NT2/D1 (cell line): ENCODE measurements around the gene VPS16.
"Not testable (repeated sequence)": the region's sequence is repeated elsewhere in the genome, so short reads cannot be mapped to it uniquely, and the experiment has no call there.

Experiments used
- DNase-seq: peaks from one replicate; pipeline ENCODE4 v3.0.0-alpha.2; 2011; ENCODE audit warnings: low read depth, low spot score
- H3K27me3 ChIP-seq: 2 replicates; pipeline ENCODE4 v1.6.0; 2011; ENCODE audit warnings: mild to moderate bottlenecking; ENCODE audit not compliant: insufficient read length, insufficient read depth
- H3K36me3 ChIP-seq: 2 replicates; pipeline ENCODE4 v1.6.1; 2011; ENCODE audit warnings: mild to moderate bottlenecking, low read length, mixed read lengths; ENCODE audit not compliant: insufficient read depth, insufficient read length
- H3K4me1 ChIP-seq: 2 replicates; pipeline ENCODE4 v1.5.1; 2011; ENCODE audit not compliant: insufficient read depth, insufficient read length
- H3K4me3 ChIP-seq: 2 replicates; pipeline ENCODE4 v1.5.1; 2011; ENCODE audit warnings: low read depth; ENCODE audit not compliant: insufficient read length
- H3K9ac ChIP-seq: 2 replicates; pipeline ENCODE4 v1.6.0; 2011; ENCODE audit warnings: low read depth; ENCODE audit not compliant: insufficient read length
- H3K9me3 ChIP-seq: 2 replicates; pipeline ENCODE4 v1.5.1; 2011; ENCODE audit warnings: mild to moderate bottlenecking, low read length; ENCODE audit not compliant: insufficient read depth
- SUZ12 ChIP-seq: IDR thresholded peaks from 2 replicates; pipeline ENCODE4 v1.6.1; 2011; ENCODE audit not compliant: insufficient read length, insufficient read depth; ENCODE audit errors: extremely low read depth
- YY1 ChIP-seq: IDR thresholded peaks from 2 replicates; pipeline ENCODE4 v1.6.1; 2011; ENCODE audit not compliant: insufficient read length, insufficient read depth
- ZNF274 ChIP-seq: IDR thresholded peaks from 2 replicates; pipeline ENCODE4 v1.6.1; 2011; ENCODE audit warnings: mild to moderate bottlenecking, low read depth, low read length

VPS16 gene

GRCh38 chr20:2888224-2888955 lies 47.8 kb downstream of the VPS16 start:
- no peak for DNase-seq
- H3K9ac ChIP-seq = no peak overlapping the region
- no peak overlapping the region for H3K4me3 ChIP-seq
- H3K4me1 ChIP-seq = no peaks in the 10 kb centered on the region
- no peaks in the 10 kb centered on the region for H3K27me3 ChIP-seq
- TF ChIP-seq YY1 (no peak), SUZ12 (no peak), ZNF274 (no peak)
- peaks cover 2% of the 10 kb centered on the region for H3K36me3 ChIP-seq
- no peaks in the 10 kb centered on the region for H3K9me3 ChIP-seq

- no peak overlapping the region for H3K4me3 ChIP-seq
- no peaks in the 10 kb centered on the region for H3K4me1 ChIP-seq
- peaks cover 2% of the 10 kb centered on the region for H3K36me3 ChIP-seq
- H3K27me3 ChIP-seq = no peaks in the 10 kb centered on the region
- no peak overlapping the region for H3K9ac ChIP-seq
- TF ChIP-seq ZNF274 (no peak), YY1 (no peak), SUZ12 (no peak)
- DNase-seq = no peak
- no peaks in the 10 kb centered on the region; the same call in 1 of the 2 replicates for H3K9me3 ChIP-seq
These were observed 48.7 kb downstream of the VPS16 start for GRCh38 chr20:2889209-2889608.

GRCh38 chr20:2889797-2890196 lies 49.3 kb downstream of the VPS16 start:
- Histone ChIP-seq H3K9ac (no peak overlapping the region), H3K27me3 (no peaks in the 10 kb centered on the region), H3K4me1 (no peaks in the 10 kb centered on the region), H3K4me3 (no peak overlapping the region), H3K36me3 (peaks cover 2% of the 10 kb centered on the region), H3K9me3 (no peaks in the 10 kb centered on the region; the same call in 1 of the 2 replicates)
- no peak for TF ChIP-seq YY1
- DNase-seq = no peak

- TF ChIP-seq ZNF274 (no peak), YY1 (no peak), SUZ12 (no peak)
- H3K27me3 ChIP-seq = no peaks in the 10 kb centered on the region
- DNase-seq = no peak
- H3K4me1 ChIP-seq = no peaks in the 10 kb centered on the region
- H3K4me3 ChIP-seq = no peak overlapping the region
- peaks cover 2% of the 10 kb centered on the region for H3K36me3 ChIP-seq
- no peak overlapping the region for H3K9ac ChIP-seq
- H3K9me3 ChIP-seq = no peaks in the 10 kb centered on the region; the same call in 1 of the 2 replicates
These were observed 50.2 kb downstream of the VPS16 start for GRCh38 chr20:2890742-2891141.

GRCh38 chr20:2891343-2891742 lies 50.8 kb downstream of the VPS16 start:
- Histone ChIP-seq H3K36me3 (peaks cover 2% of the 10 kb centered on the region), H3K4me1 (no peaks in the 10 kb centered on the region), H3K4me3 (no peak overlapping the region), H3K9me3 (no peaks in the 10 kb centered on the region; the same call in 1 of the 2 replicates), H3K27me3 (no peaks in the 10 kb centered on the region), H3K9ac (no peak overlapping the region)
- TF ChIP-seq ZNF274 (no peak), YY1 (no peak), SUZ12 (no peak)
- DNase-seq = no peak

GRCh38 chr20:2892376-2892775 lies 51.8 kb downstream of the VPS16 start:
- H3K9me3 ChIP-seq = no peaks in the 10 kb centered on the region; the same call in 1 of the 2 replicates
- TF ChIP-seq ZNF274 (no peak), SUZ12 (no peak), YY1 (no peak)
- H3K27me3 ChIP-seq = no peaks in the 10 kb centered on the region
- H3K9ac ChIP-seq = no peak overlapping the region
- H3K36me3 ChIP-seq = peaks cover 2% of the 10 kb centered on the region
- DNase-seq = no peak
- H3K4me1 ChIP-seq = no peaks in the 10 kb centered on the region
- no peak overlapping the region for H3K4me3 ChIP-seq

- Histone ChIP-seq H3K4me3 (no peak overlapping the region), H3K27me3 (no peaks in the 10 kb centered on the region), H3K9me3 (no peaks in the 10 kb centered on the region; the same call in 1 of the 2 replicates), H3K4me1 (no peaks in the 10 kb centered on the region), H3K36me3 (peaks cover 2% of the 10 kb centered on the region), H3K9ac (no peak overlapping the region)
- no peak for DNase-seq
- TF ChIP-seq ZNF274 (no peak), SUZ12 (no peak), YY1 (no peak)
These were observed 53.7 kb downstream of the VPS16 start for GRCh38 chr20:2894221-2894620.

- not testable (repeated sequence) for H3K9ac ChIP-seq, H3K36me3 ChIP-seq, H3K27me3 ChIP-seq, H3K9me3 ChIP-seq, H3K4me3 ChIP-seq, H3K4me1 ChIP-seq, DNase-seq
These were observed 54.6 kb downstream of the VPS16 start for GRCh38 chr20:2895154-2895553.
